HUES6 (cell line): ENCODE results near the gene MAPKAP1.

Source experiments
- H3K27ac ChIP-seq: 2 replicates; pipeline ENCODE4 v1.7.0; 2013; ENCODE audit warnings: low read depth, mild to moderate bottlenecking, low read length, inconsistent platforms
- H3K27me3 ChIP-seq: 2 replicates; pipeline ENCODE4 v1.6.1; 2013; ENCODE audit warnings: low read length; ENCODE audit not compliant: control insufficient read depth, insufficient read depth
- H3K36me3 ChIP-seq: 2 replicates; pipeline ENCODE4 v1.6.1; 2013; ENCODE audit warnings: low read length; ENCODE audit not compliant: control insufficient read depth, insufficient read depth
- H3K4me1 ChIP-seq: 2 replicates; pipeline ENCODE4 v1.6.1; 2013; ENCODE audit warnings: low read length; ENCODE audit not compliant: control insufficient read depth, insufficient read depth
- H3K4me3 ChIP-seq: 2 replicates; pipeline ENCODE4 v1.5.1; 2013; ENCODE audit warnings: low read depth, low read length
- H3K9ac ChIP-seq: one replicate; pipeline ENCODE4 v1.6.1; 2013; ENCODE audit warnings: mild to moderate bottlenecking, low read length
- H3K9me3 ChIP-seq: 2 replicates; pipeline ENCODE4 v1.6.1; 2013; ENCODE audit warnings: low read depth, low read length; ENCODE audit not compliant: control insufficient read depth, insufficient read depth

Gene MAPKAP1

GRCh38 chr9:125391704-125392103, 315.3 kb downstream of the MAPKAP1 start:
- no peak overlapping the region for H3K9ac ChIP-seq
- H3K9me3 ChIP-seq = no peaks in the 10 kb centered on the region
- H3K27ac ChIP-seq = no peak overlapping the region
- no peaks in the 10 kb centered on the region for H3K36me3 ChIP-seq
- H3K4me3 ChIP-seq = no peak overlapping the region
- H3K27me3 ChIP-seq = peaks cover 42% of the 10 kb centered on the region
- H3K4me1 ChIP-seq = no peaks in the 10 kb centered on the region

GRCh38 chr9:125388978-125389377, 318.0 kb downstream of the MAPKAP1 start:
- Histone ChIP-seq H3K4me3 (no peak overlapping the region), H3K4me1 (no peaks in the 10 kb centered on the region), H3K27me3 (peaks cover 47% of the 10 kb centered on the region), H3K27ac (no peak overlapping the region), H3K9ac (no peak overlapping the region), H3K36me3 (no peaks in the 10 kb centered on the region), H3K9me3 (no peaks in the 10 kb centered on the region)

- no peaks in the 10 kb centered on the region for H3K4me1 ChIP-seq
- no peaks in the 10 kb centered on the region for H3K36me3 ChIP-seq
- H3K27ac ChIP-seq = no peak overlapping the region
- H3K9me3 ChIP-seq = no peaks in the 10 kb centered on the region
- H3K27me3 ChIP-seq = peaks cover 47% of the 10 kb centered on the region
- H3K9ac ChIP-seq = no peak overlapping the region
- no peak overlapping the region for H3K4me3 ChIP-seq
Measured at GRCh38 chr9:125387861-125388524, 319.0 kb downstream of the MAPKAP1 start.
